Fibroblast of mammary gland (primary cell): ENCODE results near the gene RAD51D.

ENCODE experiments used
- DNase-seq: peaks from one replicate; pipeline ENCODE4 v3.0.0-alpha.2; 2010; ENCODE audit warnings: low read depth
- H3K4me3 ChIP-seq: 2 replicates; pipeline ENCODE4 v1.5.1; 2011; ENCODE audit warnings: low read depth, mild to moderate bottlenecking, low read length, moderate library complexity; ENCODE audit not compliant: control insufficient read depth
- CTCF ChIP-seq: conservative IDR thresholded peaks from 2 replicates; pipeline ENCODE4 v1.5.1; 2011; ENCODE audit warnings: low read depth, low read length, inconsistent platforms; ENCODE audit not compliant: control insufficient read depth, insufficient read depth

RAD51D gene

GRCh38 chr17:35056013-35056412, 63.6 kb downstream of the RAD51D start:
- TF ChIP-seq CTCF, result no peak
- DNase-seq, result no peak
- H3K4me3 ChIP-seq, result no peak overlapping the region

- no peak for DNase-seq
- TF ChIP-seq CTCF, result no peak
- no peak overlapping the region for H3K4me3 ChIP-seq
Observed at GRCh38 chr17:35053204-35053603, 66.5 kb downstream of the RAD51D start.

GRCh38 chr17:35052780-35053179, 66.9 kb downstream of the RAD51D start:
- DNase-seq, result peak; percentile 30
- no peak for TF ChIP-seq CTCF
- H3K4me3 ChIP-seq, result no peak overlapping the region

GRCh38 chr17:35052241-35052610, 67.4 kb downstream of the RAD51D start:
- DNase-seq, result peak; percentile 81
- TF ChIP-seq CTCF, result no peak
- no peak overlapping the region for H3K4me3 ChIP-seq

GRCh38 chr17:35051579-35052240, 68.0 kb downstream of the RAD51D start:
- DNase-seq, result peak; percentile 20
- H3K4me3 ChIP-seq, result no peak overlapping the region
- no peak for TF ChIP-seq CTCF

- H3K4me3 ChIP-seq, result no peak overlapping the region
- TF ChIP-seq CTCF, result no peak
- DNase-seq, result peak; percentile 7
Observed at GRCh38 chr17:35051183-35051578, 68.5 kb downstream of the RAD51D start.

GRCh38 chr17:35050170-35050569, 69.5 kb downstream of the RAD51D start:
- no peak for DNase-seq
- H3K4me3 ChIP-seq, result no peak overlapping the region
- no peak for TF ChIP-seq CTCF
